Measurements from ENCODE around the gene ADAMTS5.

Gene ADAMTS5

GRCh38 chr21:26883768-26884167 is 83.1 kb downstream of the ADAMTS5 start:
- TF ChIP-seq, protein P1, sequence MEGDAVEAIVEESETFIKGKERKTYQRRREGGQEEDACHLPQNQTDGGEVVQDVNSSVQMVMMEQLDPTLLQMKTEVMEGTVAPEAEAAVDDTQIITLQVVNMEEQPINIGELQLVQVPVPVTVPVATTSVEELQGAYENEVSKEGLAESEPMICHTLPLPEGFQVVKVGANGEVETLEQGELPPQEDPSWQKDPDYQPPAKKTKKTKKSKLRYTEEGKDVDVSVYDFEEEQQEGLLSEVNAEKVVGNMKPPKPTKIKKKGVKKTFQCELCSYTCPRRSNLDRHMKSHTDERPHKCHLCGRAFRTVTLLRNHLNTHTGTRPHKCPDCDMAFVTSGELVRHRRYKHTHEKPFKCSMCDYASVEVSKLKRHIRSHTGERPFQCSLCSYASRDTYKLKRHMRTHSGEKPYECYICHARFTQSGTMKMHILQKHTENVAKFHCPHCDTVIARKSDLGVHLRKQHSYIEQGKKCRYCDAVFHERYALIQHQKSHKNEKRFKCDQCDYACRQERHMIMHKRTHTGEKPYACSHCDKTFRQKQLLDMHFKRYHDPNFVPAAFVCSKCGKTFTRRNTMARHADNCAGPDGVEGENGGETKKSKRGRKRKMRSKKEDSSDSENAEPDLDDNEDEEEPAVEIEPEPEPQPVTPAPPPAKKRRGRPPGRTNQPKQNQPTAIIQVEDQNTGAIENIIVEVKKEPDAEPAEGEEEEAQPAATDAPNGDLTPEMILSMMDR (IDR thresholded peaks at IDR 0.05; ENCODE audit: insufficient read depth, low read length, poor library complexity, severe bottlenecking): no peak
- no peak for TF ChIP-seq EZH2phosphoT487 (conservative IDR thresholded peaks at IDR 0.05; ENCODE audit: low read length)
- Histone ChIP-seq H3K9me2 (replicated peaks; ENCODE audit: insufficient read depth, low read length) (no peaks in the 10 kb centered on the region), H3K27me3 (ENCODE audit: low read length) (no peaks in the 10 kb centered on the region), H3K36me3 (ENCODE audit: low read length) (no peaks in the 10 kb centered on the region), H3K9ac (ENCODE audit: low read length) (no peak overlapping the region), H3K4me2 (ENCODE audit: low read depth, low read length, poor library complexity, severe bottlenecking) (no peak overlapping the region), H4K20me1 (ENCODE audit: low read depth, low read length) (no peaks in the 10 kb centered on the region), H2AFZ (ENCODE audit: low read depth, low read length, severe bottlenecking) (no peak overlapping the region), H3K79me2 (ENCODE audit: insufficient read depth, low read length) (no peaks in the 10 kb centered on the region), H3K9me3 (ENCODE audit: insufficient read depth, low read length) (no peaks in the 10 kb centered on the region), H3K4me3 (ENCODE audit: insufficient read depth, low read length, poor library complexity, severe bottlenecking) (no peak overlapping the region), H3F3A (ENCODE audit: insufficient read depth) (no peaks in the 10 kb centered on the region), H3K27ac (ENCODE audit: low read depth, low read length) (no peak overlapping the region)

DNA sequence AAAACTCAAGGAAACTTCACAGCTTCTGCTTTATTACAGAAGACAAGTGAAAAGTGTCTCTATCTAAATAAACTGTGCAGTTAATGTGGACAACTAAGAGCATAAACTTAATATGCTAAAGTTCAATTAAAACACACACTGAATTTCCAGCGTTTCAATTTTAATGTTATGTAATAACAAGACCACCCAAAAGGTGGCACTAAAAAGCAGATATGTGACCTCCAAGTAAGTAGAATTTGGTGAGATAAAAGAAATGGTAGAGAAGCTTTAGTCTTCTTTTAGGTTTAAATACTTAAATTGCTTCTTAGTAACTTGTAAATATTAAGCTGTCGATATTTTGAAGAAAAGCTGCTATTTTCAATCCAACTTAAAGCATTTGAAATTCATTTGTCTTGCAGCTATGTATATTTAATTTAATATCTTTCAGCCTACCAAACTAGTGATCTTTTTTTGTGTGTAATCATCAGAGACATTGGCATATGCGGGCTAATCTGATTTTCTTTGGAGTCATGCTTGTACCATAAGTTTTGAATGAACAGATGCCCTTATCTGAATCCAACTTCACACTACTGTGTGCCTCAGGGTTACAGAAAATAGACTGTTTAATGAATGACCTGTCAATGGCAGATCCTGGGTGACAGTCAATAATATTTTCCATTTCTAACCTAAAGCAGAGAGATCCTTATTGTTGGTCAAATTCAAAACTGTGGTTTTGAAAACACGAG is 85.2 kb downstream of the ADAMTS5 start:
- H3K79me2 ChIP-seq (ENCODE audit: insufficient read depth, low read length): no peaks in the 10 kb centered on the region
- H3K9ac ChIP-seq (ENCODE audit: low read length): no peak overlapping the region
- H3K9me2 ChIP-seq (replicated peaks; ENCODE audit: insufficient read depth, low read length): no peaks in the 10 kb centered on the region
- H2AFZ ChIP-seq (ENCODE audit: low read depth, low read length, severe bottlenecking): no peak overlapping the region
- no peak overlapping the region for H3K4me3 ChIP-seq (ENCODE audit: insufficient read depth, low read length, poor library complexity, severe bottlenecking)
- TF ChIP-seq EZH2phosphoT487 (conservative IDR thresholded peaks at IDR 0.05; ENCODE audit: low read length): no peak
- TF ChIP-seq, protein P1 (IDR thresholded peaks at IDR 0.05; ENCODE audit: insufficient read depth, low read length, poor library complexity, severe bottlenecking): no peak
- H3K27me3 ChIP-seq (ENCODE audit: low read length): no peaks in the 10 kb centered on the region
- H3K36me3 ChIP-seq (ENCODE audit: low read length): no peaks in the 10 kb centered on the region
- no peak overlapping the region for H3K27ac ChIP-seq (ENCODE audit: low read depth, low read length)
- no peaks in the 10 kb centered on the region for H4K20me1 ChIP-seq (ENCODE audit: low read depth, low read length)
- H3K4me2 ChIP-seq (ENCODE audit: low read depth, low read length, poor library complexity, severe bottlenecking): no peak overlapping the region
- H3K9me3 ChIP-seq (ENCODE audit: insufficient read depth, low read length): no peaks in the 10 kb centered on the region
- no peaks in the 10 kb centered on the region for H3F3A ChIP-seq (ENCODE audit: insufficient read depth)

DNA sequence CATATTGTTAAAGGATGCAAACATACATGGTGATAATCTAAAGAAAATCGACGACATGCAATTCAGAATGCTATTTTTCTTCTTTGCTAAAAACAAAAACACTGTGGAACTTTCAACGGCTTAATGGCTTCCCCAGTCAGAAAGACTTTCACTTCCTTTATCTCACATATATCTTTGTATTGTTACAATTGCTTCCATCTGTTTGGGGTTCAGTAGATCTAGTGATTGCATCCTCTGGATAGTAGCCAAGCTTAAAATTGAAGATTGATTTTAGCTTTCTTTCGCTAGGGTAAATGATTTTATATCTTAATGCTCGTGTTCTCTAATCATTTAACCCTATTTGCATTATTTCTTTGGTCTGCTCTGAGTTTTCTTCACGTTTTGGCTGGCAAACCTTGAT is 89.9 kb downstream of the ADAMTS5 start:
- no peaks in the 10 kb centered on the region for H4K20me1 ChIP-seq (ENCODE audit: low read depth, low read length)
- no peaks in the 10 kb centered on the region for H3K79me2 ChIP-seq (ENCODE audit: insufficient read depth, low read length)
- H3K27ac ChIP-seq (ENCODE audit: low read depth, low read length): no peak overlapping the region
- TF ChIP-seq, protein P1 (IDR thresholded peaks at IDR 0.05; ENCODE audit: insufficient read depth, low read length, poor library complexity, severe bottlenecking): no peak
- no peaks in the 10 kb centered on the region for H3K9me2 ChIP-seq (replicated peaks; ENCODE audit: insufficient read depth, low read length)
- peak overlapping the region; percentile 12 for H3K4me2 ChIP-seq (ENCODE audit: low read depth, low read length, poor library complexity, severe bottlenecking)
- no peak overlapping the region for H3K9ac ChIP-seq (ENCODE audit: low read length)
- no peak overlapping the region for H3K4me3 ChIP-seq (ENCODE audit: insufficient read depth, low read length, poor library complexity, severe bottlenecking)
- no peaks in the 10 kb centered on the region for H3F3A ChIP-seq (ENCODE audit: insufficient read depth)
- no peaks in the 10 kb centered on the region for H3K27me3 ChIP-seq (ENCODE audit: low read length)
- no peaks in the 10 kb centered on the region for H3K9me3 ChIP-seq (ENCODE audit: insufficient read depth, low read length)
- no peaks in the 10 kb centered on the region for H3K36me3 ChIP-seq (ENCODE audit: low read length)
- peak overlapping the region; percentile 56 for H2AFZ ChIP-seq (ENCODE audit: low read depth, low read length, severe bottlenecking)
